Measurements from ENCODE around the gene ZMYND8.

ZMYND8 gene

DNA sequence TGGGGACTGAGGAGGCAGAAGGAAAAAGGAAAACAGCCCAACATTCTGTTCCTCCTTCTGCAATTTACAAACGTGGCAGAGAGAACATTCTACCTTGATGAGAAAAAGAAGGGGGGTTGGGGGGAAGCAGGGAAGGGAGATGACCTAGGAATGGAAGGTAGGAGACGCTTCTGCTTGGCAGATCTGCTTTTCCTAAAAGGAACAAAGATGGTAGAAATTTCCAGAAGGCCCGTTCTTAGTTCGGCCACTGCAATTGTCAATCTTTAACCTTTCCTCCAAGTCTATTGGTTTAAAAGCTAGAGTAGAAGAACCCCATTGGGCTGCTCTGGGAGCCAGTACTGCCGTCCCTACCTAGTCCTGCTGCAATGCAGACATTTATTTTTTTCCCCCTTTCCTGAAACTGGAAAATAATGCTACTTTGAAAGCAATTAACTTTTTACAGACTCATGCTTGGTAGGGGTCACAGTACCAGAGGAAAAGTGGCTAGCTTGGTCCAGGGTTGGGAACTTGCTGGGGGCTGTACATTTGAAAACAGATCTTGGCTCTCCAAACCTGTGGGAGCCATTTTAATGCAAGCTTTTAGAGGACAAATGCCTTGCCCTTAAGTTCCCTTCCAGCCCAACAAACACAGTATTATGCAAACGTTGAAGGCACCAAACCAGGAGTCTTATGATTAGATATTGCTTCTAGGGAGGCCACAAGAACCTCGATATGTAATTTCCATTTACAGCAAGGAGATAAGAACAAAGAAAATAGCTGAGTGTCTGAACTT is 2.6 kb downstream of the ZMYND8 start:
- DNase-seq (ENCODE audit: low spot score) = no peak

DNA sequence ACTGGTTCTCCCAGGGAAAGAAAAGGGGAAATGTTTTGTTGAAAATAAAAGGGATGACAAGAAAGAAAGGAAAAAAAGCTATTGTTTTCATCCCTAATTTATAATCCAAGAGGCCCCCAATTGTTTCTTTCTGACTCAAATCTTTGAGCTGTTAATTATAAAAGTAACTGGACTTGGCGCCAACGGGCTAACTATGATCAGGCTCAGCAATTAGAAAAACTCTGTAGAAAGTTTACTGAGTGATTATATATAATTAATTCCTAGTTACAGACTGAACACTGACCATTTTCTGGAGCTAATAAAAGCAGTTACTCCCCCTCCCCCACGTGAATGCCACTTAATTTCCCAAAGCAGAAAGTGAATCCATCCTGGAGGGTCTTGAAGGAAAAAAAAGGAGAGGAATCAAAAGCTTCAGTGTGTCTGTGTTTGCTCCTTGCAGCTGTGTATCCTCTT is 3.2 kb downstream of the ZMYND8 start:
- DNase-seq (ENCODE audit: low spot score) = no peak

DNA sequence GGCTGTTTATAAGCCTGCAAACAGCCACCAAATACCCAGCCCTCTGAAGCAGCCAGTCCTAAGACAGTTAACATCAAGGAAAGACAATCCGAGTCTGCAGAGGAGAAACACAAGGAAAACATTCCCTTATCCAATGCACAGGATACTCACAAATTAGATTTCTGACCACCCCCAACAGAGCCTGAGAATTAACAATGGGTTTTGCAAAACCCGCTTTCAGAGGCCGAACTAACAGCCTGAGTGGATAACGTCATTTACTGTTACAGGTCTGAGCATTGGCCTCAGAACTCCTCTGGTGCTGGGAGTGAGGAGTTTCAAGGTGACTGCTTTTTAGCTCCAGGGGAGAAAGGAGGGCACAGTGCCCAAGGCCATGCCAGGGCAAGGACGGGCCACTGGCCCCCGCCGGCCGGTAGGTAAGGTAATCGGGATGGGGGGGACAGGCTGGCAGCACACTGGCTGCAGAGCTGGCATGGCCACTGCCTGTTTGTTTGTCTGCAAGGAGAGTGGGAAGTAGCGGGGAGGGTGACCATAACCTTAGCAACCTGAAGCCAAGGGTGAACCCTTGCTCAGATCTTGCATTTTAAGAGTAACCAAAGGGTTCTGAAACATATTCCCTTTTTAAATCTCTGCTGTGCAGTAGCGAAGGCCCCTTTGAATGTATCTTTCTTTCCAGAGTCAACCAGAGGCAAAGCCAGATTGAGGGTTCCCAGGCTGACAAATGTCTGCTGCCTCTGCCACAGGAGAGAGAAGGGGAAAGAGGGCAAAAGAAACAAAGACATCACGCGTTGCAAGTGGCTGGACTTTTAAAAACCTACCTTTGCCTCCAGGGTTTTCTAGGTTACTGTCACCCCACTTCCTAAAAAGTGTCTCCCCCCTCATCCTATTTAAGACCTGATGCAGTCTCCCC is 3.9 kb downstream of the ZMYND8 start:
- peak; percentile 75 for DNase-seq (ENCODE audit: low spot score)

DNA sequence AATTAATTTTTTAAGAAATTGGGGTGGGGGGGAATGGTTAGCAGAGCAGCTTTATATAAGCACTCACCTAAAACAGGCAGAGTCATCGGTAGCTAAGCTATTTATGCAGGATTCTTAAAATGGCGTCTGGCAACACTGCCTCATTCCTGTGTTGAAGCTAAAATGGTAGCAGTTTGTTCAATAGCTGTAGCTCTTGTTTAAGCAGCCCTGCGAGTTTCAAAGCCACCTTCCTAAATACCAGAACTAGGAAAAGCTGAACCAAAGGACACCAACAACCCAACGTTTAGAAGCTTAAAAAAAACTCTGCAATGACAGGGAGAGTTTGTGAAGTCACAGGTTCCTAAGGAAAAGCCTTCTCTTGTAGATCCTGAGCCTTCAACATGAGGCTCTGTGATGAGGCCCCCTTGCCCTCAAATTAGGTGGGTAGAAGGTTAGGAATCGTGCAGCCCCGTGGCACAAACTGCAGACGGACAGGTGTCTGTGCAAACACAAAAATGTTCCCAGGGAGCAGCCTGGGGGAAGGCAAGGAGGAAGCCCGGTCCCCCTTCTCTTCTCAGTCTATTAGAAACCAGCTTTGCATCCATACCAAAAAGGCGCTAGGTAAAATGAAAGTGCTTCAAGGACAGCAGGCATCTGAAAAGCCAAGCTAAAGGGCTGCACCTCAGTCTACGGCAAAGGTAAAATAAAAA is 4.7 kb downstream of the ZMYND8 start:
- DNase-seq (ENCODE audit: low spot score) = no peak

DNA sequence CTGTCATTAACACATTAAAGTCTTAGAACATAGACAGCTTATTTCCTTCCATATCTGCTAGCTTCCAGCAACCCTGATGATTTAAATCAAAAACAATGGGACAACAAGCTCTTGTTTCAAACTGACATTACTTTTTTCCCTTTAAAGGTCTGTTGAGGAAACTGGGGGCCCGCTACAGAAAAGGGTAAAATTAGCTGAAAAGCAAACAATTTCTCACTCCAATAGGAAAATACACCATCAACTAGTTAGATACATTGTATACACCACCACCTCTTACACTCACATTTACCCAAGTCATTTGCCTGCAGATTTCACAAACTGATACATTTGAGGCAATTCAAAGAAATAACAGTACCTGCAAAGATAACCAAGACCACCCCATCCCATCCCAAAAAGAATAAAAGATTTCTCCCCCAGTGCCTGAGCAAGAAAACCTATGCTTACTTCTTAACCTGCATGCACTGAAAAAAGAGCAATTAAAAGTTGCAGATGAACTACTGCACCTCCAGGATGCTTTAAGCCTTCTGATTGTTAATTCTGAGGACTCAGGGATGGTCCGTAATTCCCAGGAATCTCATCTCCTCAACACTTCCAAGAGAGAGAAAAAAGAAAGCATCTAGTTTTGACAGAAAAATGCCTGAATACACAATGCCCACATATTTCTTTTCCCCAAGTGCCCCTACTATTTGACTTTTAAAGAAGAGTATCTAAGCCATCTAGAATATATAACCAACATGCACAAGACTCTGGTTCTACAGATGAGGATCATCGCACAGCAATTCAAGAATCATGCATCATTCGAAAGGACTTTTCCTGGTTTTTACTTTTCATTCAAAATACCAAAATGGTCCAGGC is 5.6 kb downstream of the ZMYND8 start:
- DNase-seq (ENCODE audit: low spot score) = no peak

DNA sequence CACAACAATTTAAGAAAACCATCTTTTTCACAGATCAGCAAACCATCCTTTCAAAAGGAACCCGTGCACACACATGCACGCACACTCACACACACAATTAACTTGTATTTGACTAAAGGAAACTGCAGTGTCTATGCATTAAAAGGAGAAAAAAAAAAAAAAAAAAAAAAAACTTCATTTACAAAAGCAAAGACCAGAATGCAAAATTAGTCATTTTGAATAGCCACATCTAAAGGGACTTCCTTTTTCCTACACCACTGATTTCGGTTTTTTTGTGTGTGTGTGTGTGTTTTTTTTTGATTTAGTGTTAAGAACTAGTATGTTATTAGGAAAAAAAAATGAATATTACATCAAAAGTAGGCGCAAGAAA is 6.3 kb downstream of the ZMYND8 start:
- no peak for DNase-seq (ENCODE audit: low spot score)

DNA sequence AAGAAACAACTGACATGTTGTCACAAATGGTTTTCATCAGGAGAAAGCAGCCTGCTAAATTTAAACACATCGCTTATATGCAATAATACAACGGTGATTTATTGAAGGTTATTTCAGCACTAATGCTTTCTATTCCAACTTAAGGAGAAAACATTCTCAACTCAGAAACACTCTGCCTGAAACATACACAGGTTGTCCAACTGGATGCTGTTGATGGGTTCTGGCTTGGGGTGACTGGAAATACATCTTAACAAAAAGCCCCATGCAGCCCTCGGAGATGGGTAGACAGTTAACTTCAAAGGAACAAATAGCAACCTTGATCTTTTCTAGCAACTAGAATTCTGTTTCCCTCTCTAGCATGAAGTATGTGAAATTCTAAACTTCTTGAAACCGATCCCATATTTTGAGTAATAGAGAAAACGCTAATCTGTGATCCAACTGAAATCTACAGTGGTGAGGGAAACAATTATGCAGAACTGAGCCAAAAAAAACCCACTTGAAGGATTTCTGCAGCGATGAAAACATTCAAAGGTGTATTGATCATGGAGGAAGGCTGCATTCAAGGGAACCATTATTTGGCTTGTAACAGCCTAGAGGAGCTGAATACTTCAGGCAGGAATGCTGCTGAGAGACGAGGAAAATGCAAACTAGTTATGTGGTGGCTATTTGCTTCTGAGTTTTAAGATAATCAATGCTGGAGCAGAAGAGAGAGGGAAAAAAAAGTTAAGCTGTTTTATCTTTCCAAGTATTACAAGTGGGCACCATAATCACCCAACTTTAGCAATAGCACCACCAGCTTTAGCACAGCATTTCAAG is 6.9 kb downstream of the ZMYND8 start:
- no peak for DNase-seq (ENCODE audit: low spot score)

DNA sequence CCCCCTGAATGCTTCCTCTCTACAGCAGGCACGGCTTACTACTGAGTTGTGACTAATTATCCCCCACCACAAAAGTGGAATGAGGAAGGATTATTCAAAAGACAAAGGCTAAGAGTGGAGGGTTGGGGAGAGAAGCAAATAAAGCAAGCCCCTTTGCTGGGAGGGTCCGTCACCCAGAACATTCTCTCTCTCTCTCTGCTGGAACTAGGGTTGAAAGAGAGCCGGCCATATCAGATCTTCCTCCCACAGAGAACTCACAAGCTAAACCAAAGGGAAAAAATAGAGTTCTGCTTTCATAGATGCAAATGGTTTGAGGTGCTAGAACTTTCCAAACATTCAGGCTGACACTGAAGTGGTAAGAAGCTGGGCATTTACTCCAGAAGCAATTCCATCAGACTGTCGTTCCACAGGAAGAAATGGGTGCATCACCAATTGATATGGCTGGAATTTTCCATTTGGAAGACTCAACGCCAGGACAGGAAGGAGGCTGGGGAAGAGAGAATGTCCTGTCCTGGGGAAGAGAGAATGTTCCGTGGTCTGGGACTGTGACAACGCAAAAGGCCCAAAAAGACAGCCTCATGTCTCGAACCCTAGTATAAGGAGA is 7.9 kb downstream of the ZMYND8 start:
- DNase-seq (ENCODE audit: low spot score) = no peak

DNA sequence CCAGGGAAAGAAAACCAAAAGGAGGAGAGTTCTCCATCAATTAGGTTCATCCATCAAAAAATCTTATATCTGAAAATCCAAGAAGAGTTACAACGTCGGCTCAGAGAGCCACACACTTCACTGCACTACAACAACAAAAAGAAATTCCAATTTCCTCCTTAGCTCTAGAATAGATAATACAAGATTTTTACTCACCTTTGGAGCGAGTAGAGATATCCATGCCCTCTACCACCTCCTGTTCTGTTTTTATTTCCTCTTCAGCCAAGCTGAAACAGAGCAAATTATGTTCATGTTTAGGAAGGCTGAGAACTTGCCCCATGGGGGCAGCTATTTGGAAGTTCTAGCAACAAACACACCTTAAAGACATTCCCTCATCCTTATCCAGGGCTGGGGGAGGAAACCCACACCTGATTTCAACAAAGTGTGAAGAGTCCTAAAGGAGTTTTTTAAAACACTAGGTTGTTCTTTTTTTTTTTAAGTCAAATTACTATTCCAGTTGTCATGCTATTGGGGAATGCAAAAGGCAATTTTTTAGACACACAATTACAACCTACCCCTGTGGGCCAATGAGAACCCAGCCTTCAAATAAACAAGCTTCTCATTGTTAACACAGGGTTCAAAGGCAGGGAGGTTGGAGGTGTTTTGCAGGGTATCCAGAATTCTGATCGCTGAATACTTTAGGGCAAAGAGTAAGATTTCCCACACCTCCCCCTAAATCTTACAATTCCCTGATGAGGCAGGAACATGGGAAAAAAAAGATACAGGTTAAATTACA is 8.7 kb downstream of the ZMYND8 start:
- no peak for DNase-seq (ENCODE audit: low spot score)

DNA sequence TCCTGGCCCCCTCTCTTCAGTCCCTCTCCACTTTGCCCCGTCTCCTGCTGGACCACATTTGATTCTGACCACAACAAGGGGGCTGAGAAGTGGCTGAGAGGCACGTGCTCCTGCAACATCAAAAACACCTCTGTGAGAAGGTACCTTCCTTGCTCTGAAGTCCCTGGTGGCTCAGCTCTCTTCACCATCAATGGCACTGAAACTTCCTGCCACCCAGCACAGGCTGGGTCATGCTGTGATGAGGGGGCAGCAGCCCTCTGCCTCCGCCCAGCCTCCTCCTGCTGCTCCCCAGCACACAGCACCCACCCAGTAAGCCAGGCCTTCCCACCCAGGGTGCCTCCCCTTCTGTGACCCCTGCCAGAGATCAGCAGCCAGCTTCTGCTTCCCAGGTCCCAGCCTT is 10.3 kb downstream of the ZMYND8 start:
- no peak for DNase-seq (ENCODE audit: low spot score)

DNA sequence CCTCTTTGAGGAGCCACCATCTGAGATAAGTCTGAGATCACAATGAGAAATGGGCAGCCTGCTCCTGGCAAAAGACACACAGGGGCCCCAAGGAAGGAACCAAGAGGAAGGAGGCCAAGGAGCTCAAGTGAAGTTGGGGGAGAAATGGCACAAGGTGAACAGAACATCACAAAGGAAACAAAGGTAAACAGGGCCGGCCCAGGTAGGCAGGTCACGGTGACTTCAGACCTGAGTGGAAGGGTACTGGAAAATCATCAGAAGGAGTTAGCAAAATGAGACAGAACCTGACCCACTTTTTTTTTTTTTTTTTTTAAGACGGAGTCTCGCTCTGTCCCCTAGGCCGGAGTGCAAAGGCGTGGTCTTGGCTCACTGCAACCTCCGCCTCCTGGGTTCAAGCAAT is 11.3 kb downstream of the ZMYND8 start:
- DNase-seq (ENCODE audit: low spot score) = no peak

DNA sequence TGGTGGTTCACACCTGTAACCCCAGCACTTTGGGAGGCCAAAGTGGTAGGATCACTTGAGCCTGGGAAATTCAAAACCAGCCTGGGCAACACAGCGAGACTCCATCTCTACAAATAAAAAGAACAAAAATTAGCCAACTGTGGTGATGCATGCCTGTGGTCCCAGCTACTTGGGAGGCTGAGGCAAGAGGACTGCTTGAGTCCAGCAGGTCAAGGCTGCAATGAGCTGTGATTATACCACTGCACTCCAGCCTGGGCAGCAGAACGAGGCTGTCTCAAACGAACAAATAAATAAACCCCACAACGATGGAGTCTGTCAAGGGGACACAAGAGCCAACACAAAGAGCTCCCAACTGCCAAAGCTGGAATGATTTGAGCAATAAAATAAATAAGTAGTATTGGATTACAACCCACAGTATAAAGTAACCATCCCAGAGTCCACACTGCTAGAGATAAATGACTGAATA is 13.5 kb downstream of the ZMYND8 start:
- DNase-seq (ENCODE audit: low spot score) = no peak

DNA sequence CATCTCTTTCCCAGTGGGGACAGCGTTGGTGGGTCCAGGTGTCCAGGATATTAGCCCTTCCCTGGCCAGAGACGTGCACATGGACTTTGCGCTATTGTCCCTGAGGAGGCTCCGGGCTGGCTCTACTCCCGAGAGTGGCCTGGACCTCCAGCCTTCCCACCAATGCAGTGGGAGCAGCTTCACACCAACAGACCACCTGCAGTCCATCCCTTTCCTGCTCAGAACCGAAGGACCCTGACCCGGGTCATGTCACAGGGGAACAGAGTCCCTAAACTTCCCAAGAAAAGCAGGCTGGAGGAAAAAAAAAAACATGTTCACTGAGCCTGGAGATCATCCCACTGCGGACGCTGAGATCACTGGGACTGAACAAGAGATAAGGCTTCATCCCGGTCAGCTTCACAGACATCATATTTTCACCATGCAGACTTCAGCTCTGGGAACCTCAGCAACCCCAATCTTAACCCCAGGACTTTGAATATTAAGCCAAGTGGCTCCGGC is 18.3 kb downstream of the ZMYND8 start:
- DNase-seq (ENCODE audit: low spot score) = no peak

DNA sequence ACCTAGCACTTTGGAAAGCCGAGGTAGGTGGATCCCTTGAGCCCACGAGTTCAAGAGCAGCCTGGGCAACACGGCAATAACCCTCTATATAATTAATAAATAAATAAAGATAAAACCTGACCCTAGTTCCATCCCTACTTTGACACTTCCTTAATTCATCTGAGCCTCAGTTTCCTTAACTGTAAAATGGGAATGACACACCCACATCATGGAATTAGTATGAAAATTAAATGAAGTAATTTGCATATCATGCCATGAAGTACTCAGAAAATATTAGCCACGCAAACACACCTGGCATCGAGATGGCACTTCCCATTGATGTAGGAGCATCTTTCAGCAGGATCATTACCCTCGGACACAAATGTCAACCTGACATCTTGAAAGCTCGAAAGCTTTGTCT is 19.1 kb downstream of the ZMYND8 start:
- DNase-seq (ENCODE audit: low spot score) = no peak

DNA sequence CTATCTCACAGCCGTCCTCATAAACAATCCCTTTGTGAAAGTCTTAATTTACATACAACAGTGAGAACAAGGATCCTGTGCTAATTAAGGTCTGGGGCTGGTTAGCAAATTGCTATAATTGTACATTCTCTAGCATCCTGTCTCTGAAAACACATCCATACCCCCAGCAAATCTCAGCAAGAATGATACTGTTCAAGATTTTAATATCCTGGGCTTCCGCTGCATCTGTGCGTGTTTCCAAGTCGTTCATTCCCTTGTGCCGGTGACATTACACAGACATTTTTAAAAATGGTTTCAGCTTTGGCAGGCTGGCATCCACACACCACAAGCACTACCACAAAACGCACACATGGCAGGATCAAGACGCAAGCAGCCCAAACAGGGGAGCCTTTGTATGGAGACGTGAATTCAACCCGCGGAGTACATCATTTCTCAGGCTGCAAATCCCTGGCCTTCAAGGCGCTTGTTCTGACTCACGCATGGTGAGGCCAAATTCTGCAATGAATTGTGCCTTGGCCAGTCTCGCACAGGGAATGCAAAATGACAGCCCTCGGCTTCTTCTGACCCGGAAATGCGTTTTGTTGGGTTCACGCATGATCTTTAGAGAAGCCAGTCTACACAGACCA is 20.3 kb downstream of the ZMYND8 start:
- peak; percentile 87 for DNase-seq (ENCODE audit: low spot score)

DNA sequence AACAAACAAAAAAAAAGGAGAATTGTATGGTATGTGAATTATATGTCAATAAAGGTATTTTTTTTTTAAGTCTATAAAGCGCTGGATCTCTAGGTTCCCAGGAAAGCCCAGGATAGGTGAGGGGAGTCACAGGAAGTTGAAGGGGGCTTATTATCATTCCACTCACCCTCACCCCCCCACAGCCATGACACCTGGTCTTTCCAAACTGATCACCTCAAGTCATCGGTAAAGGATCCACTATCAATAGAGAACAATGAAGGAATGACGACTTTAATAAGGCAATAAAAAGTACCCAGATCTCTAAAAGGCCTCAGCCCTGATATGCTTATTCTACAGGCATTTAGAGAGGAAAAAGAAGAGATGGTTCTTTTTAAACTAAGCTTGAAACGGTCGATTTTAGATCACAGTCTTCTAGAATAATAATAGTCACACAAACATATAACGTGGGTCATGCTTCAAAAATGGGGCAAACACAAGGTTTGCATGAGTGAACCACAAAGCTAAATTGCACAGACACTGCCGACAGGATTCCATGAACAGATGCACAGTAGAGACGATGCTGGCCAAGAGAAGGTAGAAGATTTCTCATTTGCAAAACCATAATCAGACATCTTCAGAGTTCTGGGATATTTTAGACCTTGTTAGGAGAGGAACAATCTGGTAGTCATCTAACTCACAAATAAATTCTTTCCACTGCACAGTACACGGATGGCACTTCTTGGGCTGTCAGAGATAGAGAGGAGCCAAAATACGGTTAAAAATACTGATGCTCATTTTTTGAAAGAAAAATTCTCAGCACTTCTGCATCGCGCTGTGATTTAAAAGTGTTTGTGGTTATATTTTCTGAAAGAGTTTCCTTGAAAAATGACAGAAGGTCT is 21.0 kb downstream of the ZMYND8 start:
- no peak for DNase-seq (ENCODE audit: low spot score)

DNA sequence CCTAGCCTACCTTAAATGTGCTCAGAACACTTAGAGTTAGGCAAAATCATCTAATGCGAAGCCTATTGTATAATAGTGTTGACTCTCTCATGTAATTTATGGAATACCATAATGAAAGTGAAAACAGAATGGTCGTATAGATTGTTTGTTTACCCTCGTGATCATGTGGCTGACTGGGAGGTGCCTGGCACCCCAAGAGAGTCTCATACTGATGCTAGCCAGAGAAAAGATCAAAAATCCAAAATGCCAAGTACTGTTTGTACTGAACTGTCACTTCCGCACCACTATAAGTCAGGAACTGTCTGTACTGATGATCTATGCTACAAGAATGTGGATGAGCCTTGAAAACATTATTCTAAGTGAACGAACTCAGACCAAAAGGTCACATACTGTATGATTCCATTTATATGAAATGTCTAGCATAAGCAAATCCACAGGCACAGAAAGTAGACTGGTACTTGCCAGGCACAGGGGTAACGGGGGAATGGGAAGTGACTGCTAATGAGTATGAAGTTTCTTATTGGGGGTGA is 22.4 kb downstream of the ZMYND8 start:
- DNase-seq (ENCODE audit: low spot score) = peak; percentile 48
